ENCODE data around the gene IL17RC.

The IL17RC gene

GRCh38 chr3:9946112-9947024, 29.5 kb downstream of the IL17RC start:
- peak; percentile 70 for DNase-seq (ENCODE audit: low read depth)

GRCh38 chr3:9947025-9947995, 30.4 kb downstream of the IL17RC start:
- DNase-seq (ENCODE audit: low read depth): peak; percentile 40

GRCh38 chr3:9948586-9948985, 31.7 kb downstream of the IL17RC start:
- DNase-seq (ENCODE audit: low read depth): no peak

- no peak for DNase-seq (ENCODE audit: low read depth)
Observed at GRCh38 chr3:9949115-9949514, 32.2 kb downstream of the IL17RC start.

- no peak for DNase-seq (ENCODE audit: low read depth)
Observed at GRCh38 chr3:9949626-9950025, 32.7 kb downstream of the IL17RC start.

- no peak for DNase-seq (ENCODE audit: low read depth)
Observed at GRCh38 chr3:9951126-9951525, 34.2 kb downstream of the IL17RC start.

GRCh38 chr3:9951598-9951961, 34.7 kb downstream of the IL17RC start:
- DNase-seq (ENCODE audit: low read depth): no peak

- DNase-seq (ENCODE audit: low read depth): no peak
Observed at GRCh38 chr3:9951962-9952805, 35.3 kb downstream of the IL17RC start, which contains the start of gene PRRT3. PRRT3 (minus strand) TSS chr3:9952408; CDS start chr3:9950115, 2,293 bp downstream.

GRCh38 chr3:9955067-9955502, 38.2 kb downstream of the IL17RC start:
- no peak for DNase-seq (ENCODE audit: low read depth)

- no peak for DNase-seq (ENCODE audit: low read depth)
Observed at GRCh38 chr3:9955611-9956352, 38.9 kb downstream of the IL17RC start.

- DNase-seq (ENCODE audit: low read depth): no peak
Observed at GRCh38 chr3:9957214-9957613, 40.3 kb downstream of the IL17RC start.

GRCh38 chr3:9965200-9965875, 48.4 kb downstream of the IL17RC start:
- DNase-seq (ENCODE audit: low read depth): no peak

GRCh38 chr3:9966841-9967240, 49.9 kb downstream of the IL17RC start:
- DNase-seq (ENCODE audit: low read depth): no peak

- DNase-seq (ENCODE audit: low read depth): no peak
Observed at GRCh38 chr3:9969632-9970019, 52.7 kb downstream of the IL17RC start.

- DNase-seq (ENCODE audit: low read depth): no peak
Observed at GRCh38 chr3:9970020-9970652, 53.2 kb downstream of the IL17RC start.

- DNase-seq (ENCODE audit: low read depth): peak; percentile 91
Observed at GRCh38 chr3:9976721-9977709, 60.1 kb downstream of the IL17RC start.

- DNase-seq (ENCODE audit: low read depth): no peak
Observed at GRCh38 chr3:9978710-9979305, 61.9 kb downstream of the IL17RC start.

GRCh38 chr3:9980251-9980650, 63.4 kb downstream of the IL17RC start:
- no peak for DNase-seq (ENCODE audit: low read depth)

Measured in HS-27A (cell line).